Measurements from ENCODE around the gene TTC29. TPM values are rescaled to one million over a fixed set of nuclear protein-coding genes. Genes with fewer than 3 reads are reported as not detected.

Gene TTC29
- total and polyA plus RNA-seq, 9 of the 15 experiments (the other 6 are each of a cell fraction or from before 2014, with no cell fraction given): 0.04 TPM; not detected in 8

DNA sequence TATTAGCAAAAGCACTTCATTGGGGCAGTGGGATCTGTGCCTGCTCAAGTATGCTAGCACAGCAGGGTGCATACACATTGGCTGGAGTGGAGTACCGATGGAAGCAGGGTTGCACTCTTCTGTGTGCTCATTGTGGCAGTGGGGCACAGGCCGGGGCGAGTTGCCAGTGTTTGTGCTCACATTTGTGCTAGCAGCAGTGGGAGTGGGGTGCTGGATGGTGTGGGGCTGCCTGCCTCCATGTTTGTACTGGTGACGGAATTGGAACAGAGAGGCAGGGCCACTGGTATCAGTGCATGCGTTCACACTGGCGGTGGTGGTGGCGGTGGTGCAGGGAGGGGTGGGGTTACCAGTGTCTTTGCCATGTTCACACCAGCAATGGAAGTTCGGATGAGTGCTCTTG lies 169.0 kb downstream of the TTC29 start:
- in situ Hi-C loops (cut with MboI): no loop called here
- no peaks in the 10 kb centered on the region for H3K36me3 ChIP-seq (ENCODE audit: control insufficient read depth, insufficient read depth, low read length)
- 0% methylated on average over 6 of the region's 8 CpGs for WGBS (ENCODE audit: insufficient coverage, low coverage, missing lambda C conversion rate)
- H3K4me1 ChIP-seq (replicated peaks in 1 of 2; ENCODE audit: control insufficient read depth in 2 of 2, insufficient read depth in 2 of 2, low read length in 2 of 2): no peaks in the 10 kb centered on the region
- no peak overlapping the region for H3K9ac ChIP-seq (ENCODE audit: insufficient read depth in 1 of 2, low read depth in 2 of 2, low read length in 2 of 2)
- H3K27ac ChIP-seq (ENCODE audit: extremely low read depth, low read depth, low read length): no peak overlapping the region
- BruUV-seq (replicated peaks): no TSS peak
- H3K79me2 ChIP-seq (ENCODE audit: control insufficient read depth, insufficient read depth, low read length): no peaks in the 10 kb centered on the region
- no peaks in the 10 kb centered on the region for H3K9me1 ChIP-seq (ENCODE audit: control insufficient read depth, insufficient read depth, low read length)
- H3K27me3 ChIP-seq (ENCODE audit: control insufficient read depth in 2 of 2, insufficient read depth in 2 of 2, low read length in 2 of 2): no peaks in the 10 kb centered on the region
- ChIA-PET POLR2A (no interaction called here), CTCF (ENCODE audit: low intra/inter-chr PET ratio) (no interaction called here)
- intact Hi-C loops (cut with micrococcal nuclease): no loop called here
- no peak overlapping the region for H3K4me3 ChIP-seq
- H3K4me2 ChIP-seq (ENCODE audit: insufficient read depth, low read length): no peak overlapping the region
- no peak for ATAC-seq
- no peak overlapping the region for H2AFZ ChIP-seq (ENCODE audit: low read depth, low read length)
- H3K9me3 ChIP-seq (replicated peaks; ENCODE audit: control insufficient read depth, insufficient read depth, low read depth, low read length): no peaks in the 10 kb centered on the region
- FAIRE-seq: no peak
- no peaks in the 10 kb centered on the region for H4K20me1 ChIP-seq (replicated peaks; ENCODE audit: control insufficient read depth, insufficient read depth, low read length)
- DNase-seq (ENCODE audit: extremely low read depth in 1 of 4, low spot score in 3 of 4): no peak
- TF ChIP-seq YY1 (IDR thresholded peaks at IDR 0.05; ENCODE audit: borderline replicate concordance in 1 of 3, control insufficient read depth in 1 of 3, extremely low read depth in 1 of 3, insufficient read depth in 3 of 3, insufficient read length in 1 of 3, insufficient replicate concordance in 2 of 3, low read depth in 1 of 3, low read length in 2 of 3) (no peak), ZNF766 (CRISPR knock-in tag; conservative IDR thresholded peaks at IDR 0.05) (no peak), XRCC3 (IDR thresholded peaks at IDR 0.05) (no peak), FOS (IDR thresholded peaks at IDR 0.05; ENCODE audit: extremely low read depth, insufficient read length) (no peak), ARNT (IDR thresholded peaks at IDR 0.05) (no peak), NCOA1 (IDR thresholded peaks at IDR 0.05; ENCODE audit: low read depth) (no peak), HDAC2 (IDR thresholded peaks at IDR 0.05) (no peak), SP1 (CRISPR knock-in tag; IDR thresholded peaks at IDR 0.05) (no peak), EHMT2 (IDR thresholded peaks at IDR 0.05) (no peak), RBFOX2 (IDR thresholded peaks at IDR 0.05; ENCODE audit: low read depth, low read length) (no peak), CREBBP (IDR thresholded peaks at IDR 0.05; ENCODE audit: low read depth, low read length) (no peak), KAT7 (CRISPR knock-in tag; IDR thresholded peaks at IDR 0.05; ENCODE audit: borderline replicate concordance) (no peak), HEY1 (CRISPR knock-in tag; IDR thresholded peaks at IDR 0.05; ENCODE audit: borderline replicate concordance) (no peak)
- TF ChIP-seq, protein P1, sequence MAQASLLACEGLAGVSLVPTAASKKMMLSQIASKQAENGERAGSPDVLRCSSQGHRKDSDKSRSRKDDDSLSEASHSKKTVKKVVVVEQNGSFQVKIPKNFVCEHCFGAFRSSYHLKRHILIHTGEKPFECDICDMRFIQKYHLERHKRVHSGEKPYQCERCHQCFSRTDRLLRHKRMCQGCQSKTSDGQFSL (CRISPR knock-in tag; IDR thresholded peaks at IDR 0.05): no peak
- TF ChIP-seq, protein P1 (tag; IDR thresholded peaks at IDR 0.05): no peak
- TF ChIP-seq, protein P2, sequence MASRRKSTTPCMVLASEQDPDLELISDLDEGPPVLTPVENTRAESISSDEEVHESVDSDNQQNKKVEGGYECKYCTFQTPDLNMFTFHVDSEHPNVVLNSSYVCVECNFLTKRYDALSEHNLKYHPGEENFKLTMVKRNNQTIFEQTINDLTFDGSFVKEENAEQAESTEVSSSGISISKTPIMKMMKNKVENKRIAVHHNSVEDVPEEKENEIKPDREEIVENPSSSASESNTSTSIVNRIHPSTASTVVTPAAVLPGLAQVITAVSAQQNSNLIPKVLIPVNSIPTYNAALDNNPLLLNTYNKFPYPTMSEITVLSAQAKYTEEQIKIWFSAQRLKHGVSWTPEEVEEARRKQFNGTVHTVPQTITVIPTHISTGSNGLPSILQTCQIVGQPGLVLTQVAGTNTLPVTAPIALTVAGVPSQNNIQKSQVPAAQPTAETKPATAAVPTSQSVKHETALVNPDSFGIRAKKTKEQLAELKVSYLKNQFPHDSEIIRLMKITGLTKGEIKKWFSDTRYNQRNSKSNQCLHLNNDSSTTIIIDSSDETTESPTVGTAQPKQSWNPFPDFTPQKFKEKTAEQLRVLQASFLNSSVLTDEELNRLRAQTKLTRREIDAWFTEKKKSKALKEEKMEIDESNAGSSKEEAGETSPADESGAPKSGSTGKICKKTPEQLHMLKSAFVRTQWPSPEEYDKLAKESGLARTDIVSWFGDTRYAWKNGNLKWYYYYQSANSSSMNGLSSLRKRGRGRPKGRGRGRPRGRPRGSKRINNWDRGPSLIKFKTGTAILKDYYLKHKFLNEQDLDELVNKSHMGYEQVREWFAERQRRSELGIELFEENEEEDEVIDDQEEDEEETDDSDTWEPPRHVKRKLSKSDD (conservative IDR thresholded peaks at IDR 0.05; ENCODE audit: low read length): no peak
- TF ChIP-seq, protein P3, sequence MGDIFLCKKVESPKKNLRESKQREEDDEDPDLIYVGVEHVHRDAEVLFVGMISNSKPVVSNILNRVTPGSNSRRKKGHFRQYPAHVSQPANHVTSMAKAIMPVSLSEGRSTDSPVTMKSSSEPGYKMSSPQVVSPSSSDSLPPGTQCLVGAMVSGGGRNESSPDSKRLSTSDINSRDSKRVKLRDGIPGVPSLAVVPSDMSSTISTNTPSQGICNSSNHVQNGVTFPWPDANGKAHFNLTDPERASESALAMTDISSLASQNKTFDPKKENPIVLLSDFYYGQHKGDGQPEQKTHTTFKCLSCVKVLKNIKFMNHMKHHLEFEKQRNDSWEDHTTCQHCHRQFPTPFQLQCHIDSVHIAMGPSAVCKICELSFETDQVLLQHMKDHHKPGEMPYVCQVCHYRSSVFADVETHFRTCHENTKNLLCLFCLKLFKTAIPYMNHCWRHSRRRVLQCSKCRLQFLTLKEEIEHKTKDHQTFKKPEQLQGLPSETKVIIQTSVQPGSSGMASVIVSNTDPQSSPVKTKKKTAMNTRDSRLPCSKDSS (IDR thresholded peaks at IDR 0.05; ENCODE audit: low read depth, partially characterized antibody): no peak
